HG02798 (cell line): ENCODE data around the gene ARMC8.

Source experiments
- ATAC-seq: cut with Tn5 transposase; IDR thresholded peaks from one replicate; pipeline ENCODE4 v1.9.1; 2021; ENCODE audit warnings: mild to moderate bottlenecking; ENCODE audit not compliant: unreplicated experiment, poor library complexity

Gene ARMC8

GRCh38 chr3:138197058-138197457, 10.0 kb downstream of the ARMC8 start:
- no peak for ATAC-seq

DNA sequence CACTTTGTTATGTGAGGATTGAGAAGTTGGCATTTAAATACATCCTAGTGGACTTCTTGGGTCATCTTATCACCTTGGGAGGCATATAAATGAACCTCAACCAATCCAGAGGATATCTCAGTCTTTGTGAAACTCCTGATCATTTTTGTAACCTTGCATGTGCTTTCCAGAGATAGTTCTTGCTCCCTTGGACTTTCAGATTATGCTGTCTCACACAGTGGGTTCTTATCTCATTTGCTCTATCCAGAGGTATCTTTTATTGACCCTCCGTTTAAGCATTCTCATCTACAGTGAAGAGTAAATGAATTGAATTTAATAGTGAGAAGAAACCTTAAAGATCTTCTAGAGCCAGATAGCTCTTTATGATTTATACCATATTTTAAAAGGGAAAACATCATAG, 10.4 kb downstream of the ARMC8 start:
- no peak for ATAC-seq

DNA sequence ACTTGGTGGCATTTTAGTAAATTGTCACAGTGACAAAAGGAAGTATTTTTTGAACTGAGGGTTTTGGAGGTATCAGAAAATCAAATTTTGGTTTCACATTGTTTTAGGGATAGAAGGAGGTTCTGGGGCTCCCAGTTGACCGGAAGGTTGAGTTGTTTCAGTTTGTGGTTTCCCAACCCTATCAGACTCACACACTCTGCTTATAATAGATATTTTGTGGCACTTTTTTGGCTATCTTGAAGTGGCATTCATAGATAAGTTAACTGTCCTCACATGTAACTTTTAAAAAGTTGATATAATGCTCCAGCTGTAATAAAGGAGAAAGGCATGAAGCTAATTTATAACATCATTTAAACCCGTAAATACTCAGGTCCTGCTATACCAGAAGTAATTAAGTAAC, 12.8 kb downstream of the ARMC8 start:
- ATAC-seq, result peak; percentile 37

GRCh38 chr3:138200424-138200823, 13.3 kb downstream of the ARMC8 start:
- ATAC-seq, result no peak

DNA sequence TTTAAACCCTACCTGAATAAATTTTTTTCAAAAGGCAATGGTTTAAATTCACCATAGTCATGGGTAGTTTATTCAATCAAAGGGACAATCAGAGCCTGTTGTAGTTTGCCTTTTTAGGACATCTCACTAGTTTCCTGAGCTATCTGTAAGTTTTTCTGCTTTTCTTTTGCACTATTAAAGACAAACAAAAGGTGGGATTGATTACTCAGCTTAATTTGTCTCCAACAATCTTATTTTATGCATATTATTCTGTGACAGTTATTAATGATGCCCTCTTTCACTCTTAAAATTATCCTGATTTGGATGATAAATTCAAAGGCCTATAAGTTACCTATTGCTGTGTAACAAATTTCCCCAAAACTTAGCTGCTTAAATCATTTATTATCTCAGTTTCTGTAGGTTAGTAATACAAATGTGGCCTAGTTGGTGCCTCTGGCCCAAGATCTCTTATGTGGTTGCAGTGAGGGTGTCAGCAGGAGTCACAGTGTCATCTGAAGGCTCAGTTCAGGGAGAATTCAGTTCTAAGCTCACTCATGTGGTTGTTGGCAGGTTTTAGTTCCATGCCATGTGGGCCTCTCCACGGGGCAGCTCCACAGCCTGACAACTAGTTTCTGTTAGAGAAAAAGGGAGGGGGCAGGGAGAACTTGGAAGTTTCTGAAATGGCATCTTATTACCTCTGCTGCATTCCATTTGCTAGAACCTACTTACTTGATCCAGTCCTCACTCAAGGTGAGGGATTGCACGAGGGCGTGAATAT, 16.0 kb downstream of the ARMC8 start:
- no peak for ATAC-seq

- no peak for ATAC-seq
Observed at GRCh38 chr3:138203938-138204337, 16.8 kb downstream of the ARMC8 start.

- no peak for ATAC-seq
Observed at GRCh38 chr3:138205527-138205926, 18.4 kb downstream of the ARMC8 start.

- ATAC-seq, result no peak
Observed at GRCh38 chr3:138206196-138206595, 19.1 kb downstream of the ARMC8 start.

DNA sequence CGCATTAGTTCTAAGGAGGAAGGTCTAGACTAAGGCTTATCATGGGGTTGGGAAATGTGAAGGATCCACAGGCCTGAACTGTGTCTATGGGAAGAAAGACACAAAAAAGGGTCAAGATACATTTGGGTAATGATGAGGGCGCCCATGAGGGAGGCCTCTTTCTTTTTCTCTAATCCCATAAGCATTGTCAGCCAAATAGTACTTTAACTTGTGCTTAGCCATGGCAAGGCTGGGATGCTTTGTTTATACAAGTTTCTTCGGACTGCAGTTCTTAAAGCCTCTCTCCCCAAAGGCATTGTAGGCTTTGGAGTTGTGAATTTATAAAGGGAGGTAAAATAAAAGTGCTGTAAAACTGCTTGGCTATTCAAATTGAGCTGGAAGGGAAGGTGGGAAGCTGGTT, 23.4 kb downstream of the ARMC8 start:
- no peak for ATAC-seq

GRCh38 chr3:138213398-138214085, 26.4 kb downstream of the ARMC8 start:
- no peak for ATAC-seq

DNA sequence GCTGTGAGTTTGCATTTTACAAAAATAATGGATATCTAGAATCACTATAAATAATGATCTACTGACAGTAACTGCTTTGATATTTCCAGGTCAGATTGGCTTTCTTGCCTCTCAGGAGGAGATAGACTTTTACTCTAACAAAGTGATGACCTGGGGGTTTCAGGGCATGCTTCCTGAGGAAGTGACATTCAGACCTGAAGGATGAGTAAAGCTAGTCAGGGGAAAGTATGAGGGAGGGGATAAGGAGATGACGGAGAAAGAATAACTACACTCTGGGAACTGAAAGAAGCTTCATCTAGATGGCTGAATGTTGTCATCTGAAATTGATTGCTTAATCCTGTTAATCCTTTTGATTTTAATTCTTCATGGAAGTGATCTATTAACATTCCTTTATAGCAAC, 32.2 kb downstream of the ARMC8 start:
- no peak for ATAC-seq

- ATAC-seq, result no peak
Observed at GRCh38 chr3:138220242-138220641, 33.1 kb downstream of the ARMC8 start.

DNA sequence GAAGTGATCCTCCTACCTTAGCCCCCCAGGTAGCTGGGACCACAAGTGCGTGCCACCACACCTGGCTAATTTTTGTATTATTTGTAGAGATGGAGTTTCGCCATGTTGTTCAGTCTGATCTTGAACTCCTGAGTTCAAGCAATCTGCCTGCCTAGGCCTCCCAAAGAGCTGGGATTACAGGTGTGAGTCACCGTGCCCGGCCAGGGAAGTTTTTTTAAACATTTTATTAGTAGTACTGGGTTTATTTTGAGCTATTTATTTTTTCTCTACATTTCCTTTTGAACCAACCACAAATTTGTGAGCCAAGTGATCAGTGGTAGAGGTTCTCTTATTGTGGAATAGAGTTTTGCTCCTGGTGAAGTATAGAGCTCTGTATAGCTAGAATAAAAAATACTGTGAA, 33.7 kb downstream of the ARMC8 start:
- no peak for ATAC-seq

GRCh38 chr3:138222131-138222941, 35.2 kb downstream of the ARMC8 start:
- no peak for ATAC-seq

GRCh38 chr3:138222942-138223287, 35.8 kb downstream of the ARMC8 start:
- ATAC-seq, result no peak

DNA sequence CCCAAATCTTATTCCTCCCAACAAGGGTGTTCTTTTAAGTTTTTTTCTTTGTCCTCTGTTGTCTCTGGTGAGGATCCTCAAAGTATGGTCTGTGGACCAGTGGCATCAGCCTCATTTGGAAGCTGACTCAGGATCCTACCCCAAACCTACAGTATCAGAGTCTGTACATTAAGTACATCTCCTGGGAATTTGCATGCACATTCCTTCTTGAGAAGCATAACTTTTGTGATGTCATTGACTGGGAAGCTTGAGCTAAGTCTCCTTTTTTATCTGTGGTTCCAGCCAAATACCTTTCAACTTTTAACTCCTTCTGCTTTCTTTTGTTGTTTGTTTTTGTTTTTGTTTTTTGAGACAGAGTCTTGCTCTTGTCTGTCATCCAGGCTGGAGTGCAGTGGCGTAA, 40.5 kb downstream of the ARMC8 start:
- ATAC-seq, result no peak

- no peak for ATAC-seq
Observed at GRCh38 chr3:138230525-138230924, 43.4 kb downstream of the ARMC8 start.

DNA sequence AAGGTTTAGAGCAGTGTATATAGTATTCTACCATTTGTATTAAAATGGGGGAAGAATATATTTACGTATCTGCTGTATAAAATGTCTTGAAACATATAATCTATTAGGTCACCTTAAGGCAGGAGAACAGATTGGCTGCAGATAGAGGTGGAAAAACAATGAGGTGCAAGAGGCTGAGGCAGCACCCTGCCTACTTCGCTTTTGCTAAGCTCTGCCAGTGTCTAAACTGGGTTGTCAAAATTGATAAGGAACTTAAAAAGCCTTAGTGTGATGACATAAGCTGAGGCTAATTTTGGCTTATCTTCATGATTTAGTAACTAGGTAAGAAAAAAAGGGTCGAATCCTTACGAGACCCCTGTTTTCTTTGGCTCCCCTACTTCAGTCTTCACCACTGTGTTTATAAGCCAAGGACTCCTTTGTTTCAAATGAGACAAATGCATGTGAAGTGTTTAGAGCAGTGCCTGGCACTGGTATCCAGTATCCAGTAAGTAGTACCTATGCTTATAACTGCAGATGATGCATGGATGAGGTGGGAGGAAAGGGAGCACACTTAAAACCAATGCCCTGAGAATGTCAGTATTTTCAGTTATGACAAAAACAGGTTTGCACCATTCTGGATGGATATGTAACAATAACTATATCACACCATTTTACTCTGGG, 45.7 kb downstream of the ARMC8 start:
- no peak for ATAC-seq

- no peak for ATAC-seq
Observed at GRCh38 chr3:138234401-138235179, 47.5 kb downstream of the ARMC8 start.

DNA sequence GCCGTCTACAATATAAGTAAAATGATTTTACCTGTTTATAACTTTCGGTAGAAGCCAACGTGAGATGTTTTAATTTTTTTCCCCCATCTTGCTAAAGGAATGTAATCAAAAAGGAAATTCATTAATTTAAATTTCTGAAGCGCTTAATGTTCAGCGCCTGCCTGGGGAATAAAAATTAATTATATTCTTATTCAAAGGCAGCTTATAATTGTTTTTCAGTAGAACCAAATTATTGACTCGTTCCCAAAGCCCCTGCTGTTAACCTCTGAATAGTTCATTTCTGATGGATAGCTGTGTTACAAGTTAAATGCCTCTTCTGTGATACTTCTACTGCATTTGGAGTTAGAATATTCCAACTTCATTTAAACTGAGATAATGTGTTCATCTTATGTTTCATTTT, 51.6 kb downstream of the ARMC8 start:
- no peak for ATAC-seq
